Stimulated activated naive CD8-positive, alpha-beta T cell treated with anti-CD3 and anti-CD28 coated beads, Interleukin-15, amount 100 ng/mL, for 72 hours (primary cell): Measurements from ENCODE around the gene TRIM49D2.
"Not testable (repeated sequence)": the region's sequence is repeated elsewhere in the genome, so short reads cannot be mapped to it uniquely, and the experiment has no call there.

ENCODE experiments used
- ATAC-seq: fragments of 150-1000 bp; cut with Tn5 transposase; 2 replicates; pipeline ENCODE4 v1.10.0; 2021; ENCODE audit warnings: mild to moderate bottlenecking, moderate library complexity
- DNase-seq, 2 donors: peaks; one replicate each; pipeline ENCODE4 v3.0.0; 2021 to 2022
- H3K27ac Mint-ChIP-seq, 2 donors: one replicate each; pipeline ENCODE4 v1.8.0; 2022; ENCODE audit warnings: mild to moderate bottlenecking in 2 of 2, mixed read lengths in 2 of 2, moderate library complexity in 2 of 2
- H3K27me3 Mint-ChIP-seq: one replicate; pipeline ENCODE4 v1.8.0; 2022; ENCODE audit warnings: mixed read lengths
- H3K4me1 Mint-ChIP-seq: one replicate; pipeline ENCODE4 v1.8.0; 2022; ENCODE audit warnings: mild to moderate bottlenecking, mixed read lengths
- H3K4me3 Mint-ChIP-seq, 2 donors: one replicate each; pipeline ENCODE4 v1.8.0; 2022; ENCODE audit warnings: mild to moderate bottlenecking in 2 of 2, mixed read lengths in 2 of 2, moderate library complexity in 1 of 2
- H3K9me3 Mint-ChIP-seq, 2 donors: one replicate each; pipeline ENCODE4 v1.8.0; 2022; ENCODE audit warnings: mixed read lengths in 2 of 2

Gene TRIM49D2, protein sequence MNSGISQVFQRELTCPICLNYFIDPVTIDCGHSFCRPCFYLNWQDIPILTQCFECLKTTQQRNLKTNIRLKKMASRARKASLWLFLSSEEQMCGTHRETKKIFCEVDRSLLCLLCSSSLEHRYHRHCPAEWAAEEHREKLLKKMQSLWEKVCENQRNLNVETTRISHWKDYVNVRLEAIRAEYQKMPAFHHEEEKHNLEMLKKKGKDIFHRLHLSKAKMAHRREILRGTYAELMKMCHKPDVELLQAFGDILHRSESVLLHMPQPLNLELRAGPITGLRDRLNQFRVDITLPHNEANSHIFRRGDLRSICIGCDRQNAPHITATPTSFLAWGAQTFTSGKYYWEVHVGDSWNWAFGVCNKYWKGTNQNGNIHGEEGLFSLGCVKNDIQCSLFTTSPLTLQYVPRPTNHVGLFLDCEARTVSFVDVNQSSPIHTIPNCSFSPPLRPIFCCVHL

DNA sequence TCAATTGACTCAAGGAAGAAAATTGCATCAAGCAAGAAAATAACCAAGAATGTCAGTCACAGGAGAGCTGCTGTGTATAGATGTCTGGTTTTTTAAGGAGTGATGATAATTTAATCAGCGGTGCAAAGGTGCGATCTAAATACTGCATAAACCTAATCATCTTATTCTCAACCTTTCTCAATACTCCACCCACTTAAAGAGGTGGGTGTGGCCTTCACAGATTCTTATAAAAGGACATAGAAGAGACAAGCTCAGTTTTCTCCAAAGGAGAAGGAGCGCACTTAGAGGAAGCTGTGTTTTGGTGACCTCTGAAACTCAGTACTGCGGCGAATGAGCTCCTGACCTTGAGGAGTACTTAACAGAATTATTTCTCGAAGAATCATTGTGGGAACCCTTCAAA lies at the start of gene TRIM49D2:
TSS of gene TRIM49D2 (plus strand) at position 301 of the 400 bp plus-strand sequence. CDS start 2,698 bp downstream, outside the sequence.
- DNase-seq, H3K4me1 Mint-ChIP-seq, H3K27ac Mint-ChIP-seq, H3K27me3 Mint-ChIP-seq, H3K9me3 Mint-ChIP-seq, ATAC-seq, H3K4me3 Mint-ChIP-seq: not testable (repeated sequence)

DNA sequence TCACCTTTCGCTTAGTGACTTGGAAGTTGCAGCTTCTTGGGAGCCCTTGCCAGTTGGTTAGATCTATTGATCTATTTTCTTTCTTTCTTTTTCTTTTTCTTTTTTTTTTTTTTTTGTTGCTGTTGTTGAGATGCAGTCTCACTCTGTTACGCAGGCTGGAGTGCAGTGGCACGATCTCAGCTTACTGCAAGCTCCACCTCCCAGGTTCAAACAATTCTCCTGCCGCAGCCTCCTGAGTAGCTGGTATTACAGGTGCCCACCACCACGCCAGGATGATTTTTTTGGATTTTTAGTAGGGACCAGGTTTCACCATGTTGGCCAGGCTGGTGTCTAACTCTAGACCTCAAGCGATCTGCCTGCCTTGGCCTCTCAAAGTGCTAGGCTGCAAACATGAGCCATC lies 46.4 kb upstream of the TRIM49D2 start:
- not testable (repeated sequence) for H3K27me3 Mint-ChIP-seq, DNase-seq, H3K27ac Mint-ChIP-seq, H3K4me3 Mint-ChIP-seq, H3K4me1 Mint-ChIP-seq, ATAC-seq, H3K9me3 Mint-ChIP-seq

DNA sequence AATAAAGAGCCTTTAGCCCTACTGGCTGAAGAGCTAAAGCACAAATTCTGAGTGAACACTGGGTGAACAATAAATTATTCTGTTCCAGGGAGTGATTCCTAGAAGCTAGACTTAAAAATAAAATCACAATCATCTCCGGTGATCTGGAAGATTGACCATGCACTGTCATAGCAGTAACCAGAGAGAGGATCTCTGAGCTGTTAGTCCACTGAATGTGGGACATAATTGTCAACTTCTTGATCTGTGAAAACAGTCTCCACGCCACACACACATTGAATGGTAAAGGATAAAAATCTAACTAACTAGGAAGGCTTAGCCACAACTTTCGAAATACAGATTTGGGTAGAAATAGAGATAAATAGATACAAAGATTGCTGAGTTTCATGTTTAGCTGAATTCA lies 30.6 kb upstream of the TRIM49D2 start:
- not testable (repeated sequence) for H3K9me3 Mint-ChIP-seq, DNase-seq, H3K4me3 Mint-ChIP-seq, H3K4me1 Mint-ChIP-seq, ATAC-seq, H3K27ac Mint-ChIP-seq, H3K27me3 Mint-ChIP-seq

DNA sequence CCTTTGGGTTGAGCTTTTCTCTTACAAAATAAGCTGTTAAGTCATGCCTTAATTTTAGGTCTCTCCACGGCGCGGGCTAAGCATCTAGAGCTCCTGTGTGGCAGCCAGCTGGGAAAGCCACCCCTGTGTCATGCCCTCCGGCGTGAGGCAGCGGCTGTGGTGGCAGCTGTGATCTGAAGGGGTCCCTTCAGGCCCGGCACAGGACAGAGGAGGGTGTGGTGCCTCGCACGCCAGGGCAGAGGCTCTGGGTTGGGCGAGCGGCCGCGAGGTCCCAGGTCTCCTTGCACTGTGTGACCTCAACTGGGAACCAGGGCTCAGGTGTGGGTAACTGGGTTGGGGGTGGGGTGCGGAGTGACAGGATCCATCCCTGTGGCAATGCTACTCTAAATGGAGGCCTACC lies 23.1 kb upstream of the TRIM49D2 start:
- not testable (repeated sequence) for H3K4me3 Mint-ChIP-seq, ATAC-seq, H3K4me1 Mint-ChIP-seq

DNA sequence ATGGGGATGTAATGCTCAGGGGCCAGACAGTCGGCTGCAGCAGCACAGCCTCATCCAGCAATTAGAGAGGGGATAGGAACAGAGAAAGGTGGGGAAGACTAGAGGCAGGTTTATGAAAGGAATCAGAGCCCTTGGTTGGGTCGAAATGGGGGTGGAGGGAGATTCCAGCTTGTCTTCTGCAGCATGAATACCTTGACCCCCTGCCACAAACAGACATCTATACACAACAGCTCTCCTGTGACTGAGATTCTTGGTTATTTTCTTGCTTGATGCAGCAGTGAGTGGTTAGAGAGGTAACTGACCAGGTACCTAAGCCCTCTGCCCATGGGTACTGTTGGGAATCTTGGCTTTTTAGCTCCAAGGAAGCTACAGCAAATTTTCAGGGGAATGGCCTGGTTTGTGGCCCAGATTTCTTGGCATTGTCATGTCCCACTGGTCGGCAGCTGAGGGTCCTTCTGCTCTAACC lies 1.6 kb upstream of the TRIM49D2 start, which contains the start of gene TRIM49D1:
TSS of gene TRIM49D1 (minus strand) at position 51 of the 466 bp plus-strand sequence. CDS start 4,535 bp downstream, outside the sequence.
- H3K4me3 Mint-ChIP-seq: no peak within 1 kb of the TSS
- no peak within 1 kb of the TSS for H3K27ac Mint-ChIP-seq
- H3K9me3 Mint-ChIP-seq: no peaks in the 10 kb centered on the region
- ATAC-seq: no peak
- H3K27me3 Mint-ChIP-seq: no peaks in the 10 kb centered on the region
- H3K4me1 Mint-ChIP-seq: no peaks in the 10 kb centered on the region
- no peak for DNase-seq

More for the DNA sequence above, 23.1 kb upstream of the TRIM49D2 start:
- not testable (repeated sequence) for H3K27me3 Mint-ChIP-seq, H3K27ac Mint-ChIP-seq, DNase-seq, H3K9me3 Mint-ChIP-seq

DNA sequence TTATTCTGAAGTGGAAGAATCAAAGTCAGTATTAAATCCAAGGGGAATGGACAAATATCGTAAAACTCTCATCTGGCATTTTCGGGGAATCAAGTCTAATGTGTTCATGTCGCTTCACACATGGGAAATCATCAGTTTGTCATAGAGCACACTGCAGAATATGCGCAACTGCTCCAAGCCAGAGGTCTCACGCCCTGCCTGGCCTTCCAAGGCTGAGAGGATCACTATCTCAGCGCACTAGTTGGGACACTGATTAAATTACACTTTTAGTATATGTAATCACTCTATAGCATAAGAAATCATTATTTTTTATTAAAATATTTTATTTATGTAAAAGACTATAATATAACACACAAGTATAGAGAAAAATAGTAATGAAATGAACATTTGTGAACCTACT lies 37.0 kb downstream of the TRIM49D2 start:
- not testable (repeated sequence) for H3K27ac Mint-ChIP-seq

DNA sequence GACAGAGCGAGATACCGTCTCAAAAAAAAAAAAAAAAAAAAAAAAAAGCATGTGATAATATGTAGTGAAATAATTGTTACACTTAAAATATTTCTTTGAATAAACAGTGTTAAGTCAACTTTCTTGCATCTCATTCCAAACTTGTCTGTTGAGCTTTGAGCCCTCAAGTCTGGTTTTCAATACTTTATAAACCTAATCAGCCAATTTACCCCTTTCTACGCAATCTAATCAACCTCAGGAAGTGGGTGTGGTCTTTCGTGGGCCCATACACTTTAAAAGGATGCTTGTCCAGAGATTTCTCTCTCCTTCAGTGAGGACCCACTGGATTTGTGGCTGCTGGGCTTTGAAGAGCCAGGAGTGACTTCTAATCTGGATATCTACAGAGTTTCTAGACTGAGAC lies 41.9 kb downstream of the TRIM49D2 start, which contains the start of gene TRIM64:
TSS of gene TRIM64 (plus strand) at position 301 of the 400 bp plus-strand sequence. CDS start 2,467 bp downstream, outside the sequence.
- not testable (repeated sequence) for H3K27me3 Mint-ChIP-seq, DNase-seq, H3K27ac Mint-ChIP-seq, H3K4me1 Mint-ChIP-seq, ATAC-seq, H3K4me3 Mint-ChIP-seq, H3K9me3 Mint-ChIP-seq

More for the DNA sequence above, 37.0 kb downstream of the TRIM49D2 start:
- not testable (repeated sequence) for DNase-seq, ATAC-seq, H3K9me3 Mint-ChIP-seq, H3K4me3 Mint-ChIP-seq, H3K4me1 Mint-ChIP-seq, H3K27me3 Mint-ChIP-seq
